ENCODE data around the gene GLIPR2. TPM values are rescaled to one million over a fixed set of nuclear protein-coding genes. Genes with fewer than 3 reads are reported as not detected.

GLIPR2 gene
- total RNA-seq, 1 experiment from 2014 or later = 1.6 TPM

- no peak overlapping the region for H3K27ac Mint-ChIP-seq (ENCODE audit: unreplicated experiment)
- intact Hi-C loops (cut with micrococcal nuclease; ENCODE audit: unreplicated experiment) = no loop called here
- ChIA-PET POLR2A (no interaction called here), CTCF (no interaction called here)
- no peak overlapping the region for H3K4me3 ChIP-seq (ENCODE audit: low read depth, low read length)
- TF ChIP-seq, protein P1, sequence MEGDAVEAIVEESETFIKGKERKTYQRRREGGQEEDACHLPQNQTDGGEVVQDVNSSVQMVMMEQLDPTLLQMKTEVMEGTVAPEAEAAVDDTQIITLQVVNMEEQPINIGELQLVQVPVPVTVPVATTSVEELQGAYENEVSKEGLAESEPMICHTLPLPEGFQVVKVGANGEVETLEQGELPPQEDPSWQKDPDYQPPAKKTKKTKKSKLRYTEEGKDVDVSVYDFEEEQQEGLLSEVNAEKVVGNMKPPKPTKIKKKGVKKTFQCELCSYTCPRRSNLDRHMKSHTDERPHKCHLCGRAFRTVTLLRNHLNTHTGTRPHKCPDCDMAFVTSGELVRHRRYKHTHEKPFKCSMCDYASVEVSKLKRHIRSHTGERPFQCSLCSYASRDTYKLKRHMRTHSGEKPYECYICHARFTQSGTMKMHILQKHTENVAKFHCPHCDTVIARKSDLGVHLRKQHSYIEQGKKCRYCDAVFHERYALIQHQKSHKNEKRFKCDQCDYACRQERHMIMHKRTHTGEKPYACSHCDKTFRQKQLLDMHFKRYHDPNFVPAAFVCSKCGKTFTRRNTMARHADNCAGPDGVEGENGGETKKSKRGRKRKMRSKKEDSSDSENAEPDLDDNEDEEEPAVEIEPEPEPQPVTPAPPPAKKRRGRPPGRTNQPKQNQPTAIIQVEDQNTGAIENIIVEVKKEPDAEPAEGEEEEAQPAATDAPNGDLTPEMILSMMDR (IDR thresholded peaks at IDR 0.05; ENCODE audit: insufficient read depth in 1 of 2, low read depth in 1 of 2, low read length in 1 of 2, severe bottlenecking in 1 of 2, unreplicated experiment in 1 of 2) = no peak
- no peaks in the 10 kb centered on the region for H3K9me3 ChIP-seq
- no peaks in the 10 kb centered on the region for H3K4me1 ChIP-seq
- no peaks in the 10 kb centered on the region for H3K27me3 ChIP-seq (replicated peaks; ENCODE audit: control insufficient read depth, insufficient read depth, low read length)
- H3K36me3 Mint-ChIP-seq (ENCODE audit: insufficient read depth, unreplicated experiment) = no peaks in the 10 kb centered on the region
- no peaks in the 10 kb centered on the region for H3K27me3 Mint-ChIP-seq (ENCODE audit: insufficient read depth, unreplicated experiment)
- no TSS peak for BruUV-seq (replicated peaks)
- H3K4me1 Mint-ChIP-seq (ENCODE audit: low read depth, unreplicated experiment) = no peaks in the 10 kb centered on the region
- H3K4me3 Mint-ChIP-seq (ENCODE audit: unreplicated experiment) = no peak overlapping the region
- no peak for DNase-seq
- no peaks in the 10 kb centered on the region for H3K36me3 ChIP-seq (ENCODE audit: control insufficient read depth, insufficient read depth, low read length)
- no peaks in the 10 kb centered on the region for H3K9me3 Mint-ChIP-seq (ENCODE audit: unreplicated experiment)
Measured at GRCh38 chr9:36123515-36123914, 13.0 kb upstream of the GLIPR2 start.

- no peaks in the 10 kb centered on the region for H3K4me1 ChIP-seq
- no peaks in the 10 kb centered on the region for H3K27me3 ChIP-seq (replicated peaks; ENCODE audit: control insufficient read depth, insufficient read depth, low read length)
- H3K27me3 Mint-ChIP-seq (ENCODE audit: insufficient read depth, unreplicated experiment) = no peaks in the 10 kb centered on the region
- H3K36me3 ChIP-seq (ENCODE audit: control insufficient read depth, insufficient read depth, low read length) = no peaks in the 10 kb centered on the region
- intact Hi-C loops (cut with micrococcal nuclease; ENCODE audit: unreplicated experiment) = no loop called here
- no peaks in the 10 kb centered on the region for H3K9me3 Mint-ChIP-seq (ENCODE audit: unreplicated experiment)
- no peak overlapping the region for H3K27ac Mint-ChIP-seq (ENCODE audit: unreplicated experiment)
- no peak overlapping the region for H3K4me3 Mint-ChIP-seq (ENCODE audit: unreplicated experiment)
- H3K4me3 ChIP-seq (ENCODE audit: low read depth, low read length) = no peak overlapping the region
- CTCF ChIA-PET = no interaction called here
- no TSS peak for BruUV-seq (replicated peaks)
- H3K36me3 Mint-ChIP-seq (ENCODE audit: insufficient read depth, unreplicated experiment) = no peaks in the 10 kb centered on the region
- TF ChIP-seq, protein P1 (IDR thresholded peaks at IDR 0.05; ENCODE audit: insufficient read depth in 1 of 2, low read depth in 1 of 2, low read length in 1 of 2, severe bottlenecking in 1 of 2, unreplicated experiment in 1 of 2) = no peak
- DNase-seq = no peak
- POLR2A ChIA-PET = no interaction called here
- H3K9me3 ChIP-seq = no peaks in the 10 kb centered on the region
- H3K4me1 Mint-ChIP-seq (ENCODE audit: low read depth, unreplicated experiment) = no peaks in the 10 kb centered on the region
Measured at GRCh38 chr9:36125062-36125855, 11.3 kb upstream of the GLIPR2 start.

- Mint-ChIP-seq H3K4me1 (ENCODE audit: low read depth, unreplicated experiment) (no peaks in the 10 kb centered on the region), H3K36me3 (ENCODE audit: insufficient read depth, unreplicated experiment) (no peaks in the 10 kb centered on the region), H3K27me3 (ENCODE audit: insufficient read depth, unreplicated experiment) (no peaks in the 10 kb centered on the region), H3K27ac (ENCODE audit: unreplicated experiment) (no peak overlapping the region), H3K4me3 (ENCODE audit: unreplicated experiment) (no peak overlapping the region), H3K9me3 (ENCODE audit: unreplicated experiment) (no peaks in the 10 kb centered on the region)
- H3K4me3 ChIP-seq (ENCODE audit: low read depth, low read length) = no peak overlapping the region
- no peaks in the 10 kb centered on the region for H3K9me3 ChIP-seq
- H3K4me1 ChIP-seq = no peaks in the 10 kb centered on the region
- DNase-seq = no peak
- no peaks in the 10 kb centered on the region for H3K27me3 ChIP-seq (replicated peaks; ENCODE audit: control insufficient read depth, insufficient read depth, low read length)
- ChIA-PET CTCF (no interaction called here), POLR2A (no interaction called here)
- BruUV-seq (replicated peaks) = no TSS peak
- TF ChIP-seq, protein P1 (IDR thresholded peaks at IDR 0.05; ENCODE audit: insufficient read depth in 1 of 2, low read depth in 1 of 2, low read length in 1 of 2, severe bottlenecking in 1 of 2, unreplicated experiment in 1 of 2) = no peak
- H3K36me3 ChIP-seq (ENCODE audit: control insufficient read depth, insufficient read depth, low read length) = no peaks in the 10 kb centered on the region
- intact Hi-C loops (cut with micrococcal nuclease; ENCODE audit: unreplicated experiment) = no loop called here
Measured at GRCh38 chr9:36126016-36126730, 10.4 kb upstream of the GLIPR2 start.

All from Caco-2 (cell line).